ENCODE measurements around the gene EPB42. TPM values are rescaled to one million over a fixed set of nuclear protein-coding genes. Genes with fewer than 3 reads are reported as not detected.

Gene EPB42
- total RNA-seq, 1 experiment from 2014 or later = not detected

DNA sequence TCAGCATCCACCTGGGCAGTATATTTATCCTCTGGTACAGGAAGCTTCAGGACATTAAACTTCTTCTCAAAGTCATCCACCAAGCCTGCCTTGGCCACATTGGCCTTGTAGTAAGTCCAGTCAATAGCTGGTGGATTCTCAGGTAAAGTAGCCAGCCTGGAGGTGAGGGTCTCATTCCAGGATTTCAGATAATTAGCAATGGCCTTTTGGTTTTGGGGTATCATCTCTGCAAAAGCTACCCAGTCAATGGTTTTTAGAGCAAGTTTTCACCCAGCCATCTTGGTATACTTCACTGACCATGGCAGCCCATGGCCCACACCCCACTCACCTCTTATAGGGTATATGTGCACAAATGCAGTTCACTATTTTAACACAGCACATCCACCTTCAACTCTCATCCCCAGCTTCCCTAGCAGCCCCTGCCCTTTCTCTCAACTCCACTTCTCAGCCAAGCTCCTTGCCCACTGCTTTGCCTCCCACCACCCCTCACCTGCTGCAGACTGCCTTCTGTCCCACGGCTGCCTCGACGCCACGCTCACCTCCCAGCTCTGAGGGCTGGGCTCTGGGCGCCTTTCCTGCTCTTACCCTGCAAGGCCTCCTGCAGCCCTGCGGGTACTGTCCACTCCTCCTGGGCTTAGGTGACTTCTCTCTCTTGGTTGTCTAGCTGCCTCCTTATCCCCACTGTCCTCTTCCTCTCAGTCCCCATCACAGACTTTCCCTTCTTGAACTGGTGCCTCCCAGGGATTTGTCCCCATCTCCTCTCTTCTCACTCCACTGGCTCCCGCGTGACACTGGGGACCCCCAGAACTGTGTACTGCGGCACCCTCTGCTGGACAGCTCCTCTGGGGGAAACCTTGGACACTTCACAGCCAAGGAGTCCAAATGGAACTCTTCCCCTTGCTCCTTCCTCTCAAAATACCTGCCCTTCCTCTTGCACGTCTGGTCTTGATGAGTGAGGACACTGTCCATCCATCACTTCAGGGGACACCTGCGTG is 47.6 kb upstream of the EPB42 start (continued):
- TF ChIP-seq, protein P1, sequence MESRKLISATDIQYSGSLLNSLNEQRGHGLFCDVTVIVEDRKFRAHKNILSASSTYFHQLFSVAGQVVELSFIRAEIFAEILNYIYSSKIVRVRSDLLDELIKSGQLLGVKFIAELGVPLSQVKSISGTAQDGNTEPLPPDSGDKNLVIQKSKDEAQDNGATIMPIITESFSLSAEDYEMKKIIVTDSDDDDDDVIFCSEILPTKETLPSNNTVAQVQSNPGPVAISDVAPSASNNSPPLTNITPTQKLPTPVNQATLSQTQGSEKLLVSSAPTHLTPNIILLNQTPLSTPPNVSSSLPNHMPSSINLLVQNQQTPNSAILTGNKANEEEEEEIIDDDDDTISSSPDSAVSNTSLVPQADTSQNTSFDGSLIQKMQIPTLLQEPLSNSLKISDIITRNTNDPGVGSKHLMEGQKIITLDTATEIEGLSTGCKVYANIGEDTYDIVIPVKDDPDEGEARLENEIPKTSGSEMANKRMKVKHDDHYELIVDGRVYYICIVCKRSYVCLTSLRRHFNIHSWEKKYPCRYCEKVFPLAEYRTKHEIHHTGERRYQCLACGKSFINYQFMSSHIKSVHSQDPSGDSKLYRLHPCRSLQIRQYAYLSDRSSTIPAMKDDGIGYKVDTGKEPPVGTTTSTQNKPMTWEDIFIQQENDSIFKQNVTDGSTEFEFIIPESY (IDR thresholded peaks at IDR 0.05; ENCODE audit: extremely low read depth, insufficient replicate concordance, low read length) = no peak
- TF ChIP-seq EGR1 (IDR thresholded peaks at IDR 0.05; ENCODE audit: low read depth) = no peak
- peak; percentile 58 for TF ChIP-seq RAD21 (IDR thresholded peaks at IDR 0.05; ENCODE audit: low read depth)
- no peak for TF ChIP-seq YY1 (IDR thresholded peaks at IDR 0.05; ENCODE audit: extremely low read depth, insufficient replicate concordance, low read depth, low read length)
- no peak for TF ChIP-seq ZNF274 (IDR thresholded peaks at IDR 0.05; ENCODE audit: low read depth, low read length)
- no peak for TF ChIP-seq SP1 (IDR thresholded peaks at IDR 0.05; ENCODE audit: low read depth)
- TF ChIP-seq SRF (IDR thresholded peaks at IDR 0.05; ENCODE audit: low read depth) = no peak
- no peak for TF ChIP-seq ZFX (IDR thresholded peaks at IDR 0.05)
- TF ChIP-seq FOSL1 (IDR thresholded peaks at IDR 0.05; ENCODE audit: low read depth) = no peak
- TF ChIP-seq EZH2phosphoT487 (IDR thresholded peaks at IDR 0.05; ENCODE audit: borderline replicate concordance) = no peak
- TF ChIP-seq JUND (IDR thresholded peaks at IDR 0.05) = no peak

DNA sequence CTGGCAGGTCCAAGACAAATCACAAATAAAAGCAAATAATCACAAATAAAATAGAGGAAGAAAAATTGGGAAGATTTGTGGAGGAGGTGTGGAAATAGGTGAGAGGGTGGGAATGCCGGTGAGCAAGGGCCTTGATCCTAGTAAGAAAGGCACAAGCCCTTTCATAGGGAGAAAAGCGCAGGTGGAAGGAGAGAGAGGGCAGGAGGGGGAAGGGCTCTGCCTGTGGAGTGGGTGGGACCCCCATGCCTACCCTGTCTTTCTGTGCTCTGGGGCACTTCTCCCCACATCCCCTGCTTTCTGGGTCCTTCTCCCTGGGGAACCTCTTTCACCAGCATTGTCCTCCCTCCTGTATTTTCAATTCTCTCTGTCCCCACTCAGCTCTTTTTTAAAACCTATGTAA is 46.6 kb upstream of the EPB42 start:
- POLR2A ChIA-PET = no interaction called here
- TF ChIP-seq CBX3 (IDR thresholded peaks at IDR 0.05; ENCODE audit: low read depth) (no peak), TCF7L2 (IDR thresholded peaks at IDR 0.05; ENCODE audit: borderline replicate concordance, extremely low read depth, insufficient read depth, insufficient read length) (no peak), SRF (IDR thresholded peaks at IDR 0.05; ENCODE audit: low read depth) (no peak), EZH2 (IDR thresholded peaks at IDR 0.05) (no peak), EZH2phosphoT487 (IDR thresholded peaks at IDR 0.05; ENCODE audit: borderline replicate concordance) (no peak), YY1 (IDR thresholded peaks at IDR 0.05; ENCODE audit: extremely low read depth, insufficient replicate concordance, low read depth, low read length) (no peak), JUND (IDR thresholded peaks at IDR 0.05) (no peak), EGR1 (IDR thresholded peaks at IDR 0.05; ENCODE audit: low read depth) (no peak), ELF1 (IDR thresholded peaks at IDR 0.05; ENCODE audit: borderline replicate concordance, low read depth) (no peak), SIN3A (IDR thresholded peaks at IDR 0.05; ENCODE audit: low read depth) (no peak), POLR2A (IDR thresholded peaks at IDR 0.05; ENCODE audit: borderline replicate concordance, extremely low read depth, insufficient read depth, insufficient read length) (no peak)
- TF ChIP-seq, protein P1 (IDR thresholded peaks at IDR 0.05; ENCODE audit: extremely low read depth, insufficient replicate concordance, low read length) = no peak
- TF ChIP-seq, protein P2, sequence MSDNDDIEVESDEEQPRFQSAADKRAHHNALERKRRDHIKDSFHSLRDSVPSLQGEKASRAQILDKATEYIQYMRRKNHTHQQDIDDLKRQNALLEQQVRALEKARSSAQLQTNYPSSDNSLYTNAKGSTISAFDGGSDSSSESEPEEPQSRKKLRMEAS (IDR thresholded peaks at IDR 0.05) = no peak

More for the DNA sequence above, 46.6 kb upstream of the EPB42 start:
- no peak for ATAC-seq
- Histone ChIP-seq H3K27ac (ENCODE audit: low read depth, low read length) (no peak overlapping the region), H3K27me3 (ENCODE audit: insufficient read depth, low read length) (peaks cover 21% of the 10 kb centered on the region), H3K79me2 (ENCODE audit: insufficient read depth, low read length) (no peaks in the 10 kb centered on the region), H3K9ac (ENCODE audit: low read length) (no peak overlapping the region), H3K36me3 (ENCODE audit: control insufficient read depth in 1 of 2, insufficient read depth in 2 of 2, low read length in 2 of 2) (no peaks in the 10 kb centered on the region), H3K4me2 (ENCODE audit: low read length) (no peak overlapping the region), H4K20me1 (ENCODE audit: insufficient read depth) (no peaks in the 10 kb centered on the region), H3K9me3 (ENCODE audit: control insufficient read depth in 1 of 2, insufficient read depth in 1 of 2, low read depth in 1 of 2, low read length in 2 of 2) (no peaks in the 10 kb centered on the region), H3K4me3 (replicated peaks in 1 of 2; ENCODE audit: low read depth in 1 of 2, low read length in 2 of 2) (no peak overlapping the region), H2AFZ (ENCODE audit: low read depth, low read length, poor library complexity, severe bottlenecking) (no peak overlapping the region), H3K9me2 (ENCODE audit: insufficient read depth) (no peaks in the 10 kb centered on the region), H3K4me1 (ENCODE audit: control insufficient read depth in 1 of 2, insufficient read depth in 2 of 2, low read length in 2 of 2) (no peaks in the 10 kb centered on the region)
- ChIA-PET RAD21 (ENCODE audit: low non-redundant PET in 1 of 2, low total read pairs in 2 of 2, uncharacterized antibody in 2 of 2, unreplicated experiment in 2 of 2) (interaction anchor here in 1 of 2 experiments (1.6 kb wide), 1 partner anchor 42 kb away, joined by 9 read pairs; no protein-coding TSS in a partner anchor), CTCF (interaction anchor here (3.5 kb wide), 1 partner anchor 42 kb away, joined by 25 read pairs; no protein-coding TSS in a partner anchor)
- BruUV-seq (replicated peaks) = no TSS peak
- no peak for DNase-seq (ENCODE audit: low read depth, low spot score)
- intact Hi-C loops (cut with micrococcal nuclease) = loop anchor here (5.0 kb wide), 1 partner anchor 40 kb away; no protein-coding TSS in a partner anchor

Measured in HCT116 (cell line).